OCI-LY1 (cell line): ENCODE results near the gene APCDD1.

Experiments used
- CTCF ChIP-seq: fragments of 200-600 bp; sonication (generic), shearing (Covaris generic); IDR thresholded peaks from 2 replicates; pipeline ENCODE4 v1.5.1; 2017; ENCODE audit warnings: mild to moderate bottlenecking, antibody characterized with exemption, low read length, moderate library complexity, mixed read lengths
- EZH2 ChIP-seq: fragments of 200-600 bp; sonication (generic), shearing (Covaris generic); IDR thresholded peaks from 2 replicates; pipeline ENCODE4 v1.8.0; 2017; ENCODE audit warnings: borderline replicate concordance, mixed run types, mild to moderate bottlenecking, antibody characterized with exemption, low read length, moderate library complexity, mixed read lengths

- TF ChIP-seq CTCF (no peak), EZH2 (no peak)
Observed at GRCh38 chr18:10416065-10416464, 38.4 kb upstream of the APCDD1 start.
